Thyroid gland (tissue), 4 donors: Measurements from ENCODE around the gene ANKRD55.

Experiments used
- POLR2A ChIP-seq, 2 donors: fragments of 450-650 bp; IDR thresholded peaks; one replicate each; pipeline ENCODE4 v1.6.1; 2017; ENCODE audit warnings: antibody characterized with exemption in 2 of 2, mild to moderate bottlenecking in 2 of 2, moderate library complexity in 1 of 2
- TF ChIP-seq, protein P1 (sequence below), 6 experiments: fragments of 200-600 bp in 3 of 6; fragments of 450-650 bp in 3 of 6; sonication (generic) in 3 of 6; IDR thresholded peaks; one replicate each; pipeline ENCODE4 v1.5.1; 2016 to 2019; ENCODE audit warnings: antibody characterized with exemption in 6 of 6, mild to moderate bottlenecking in 2 of 6, inconsistent platforms in 1 of 6, moderate library complexity in 1 of 6

DNA sequence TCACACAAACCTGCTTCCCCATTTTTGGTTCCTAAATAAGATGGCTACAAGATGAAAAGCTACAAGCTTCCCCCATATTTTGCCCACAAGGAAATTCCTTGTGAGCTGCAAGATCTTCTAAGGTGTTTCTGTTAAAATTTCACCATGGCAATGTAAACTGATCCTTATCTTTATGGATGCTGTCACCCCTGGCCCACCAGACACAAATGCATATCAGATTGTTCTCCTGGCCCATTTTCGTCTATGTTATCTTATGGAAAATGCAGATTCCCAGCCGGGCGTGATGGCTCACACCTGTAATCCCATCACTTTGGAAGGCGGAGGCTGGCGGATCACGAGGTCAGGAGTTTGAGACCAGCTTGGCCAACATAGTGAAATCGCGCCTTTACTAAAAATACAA is 173.3 kb downstream of the ANKRD55 start:
- TF ChIP-seq, protein P1, sequence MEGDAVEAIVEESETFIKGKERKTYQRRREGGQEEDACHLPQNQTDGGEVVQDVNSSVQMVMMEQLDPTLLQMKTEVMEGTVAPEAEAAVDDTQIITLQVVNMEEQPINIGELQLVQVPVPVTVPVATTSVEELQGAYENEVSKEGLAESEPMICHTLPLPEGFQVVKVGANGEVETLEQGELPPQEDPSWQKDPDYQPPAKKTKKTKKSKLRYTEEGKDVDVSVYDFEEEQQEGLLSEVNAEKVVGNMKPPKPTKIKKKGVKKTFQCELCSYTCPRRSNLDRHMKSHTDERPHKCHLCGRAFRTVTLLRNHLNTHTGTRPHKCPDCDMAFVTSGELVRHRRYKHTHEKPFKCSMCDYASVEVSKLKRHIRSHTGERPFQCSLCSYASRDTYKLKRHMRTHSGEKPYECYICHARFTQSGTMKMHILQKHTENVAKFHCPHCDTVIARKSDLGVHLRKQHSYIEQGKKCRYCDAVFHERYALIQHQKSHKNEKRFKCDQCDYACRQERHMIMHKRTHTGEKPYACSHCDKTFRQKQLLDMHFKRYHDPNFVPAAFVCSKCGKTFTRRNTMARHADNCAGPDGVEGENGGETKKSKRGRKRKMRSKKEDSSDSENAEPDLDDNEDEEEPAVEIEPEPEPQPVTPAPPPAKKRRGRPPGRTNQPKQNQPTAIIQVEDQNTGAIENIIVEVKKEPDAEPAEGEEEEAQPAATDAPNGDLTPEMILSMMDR (IDR thresholded peaks at IDR 0.05) = no peak
- TF ChIP-seq POLR2A (IDR thresholded peaks at IDR 0.05) = no peak
